Epithelial cell of prostate (primary cell): ENCODE data around the gene MTR.
A peak's percentile ranks its signal among the peaks of the same experiment; 100 is the strongest.

Experiments used
- DNase-seq: peaks from one replicate; pipeline ENCODE4 v3.0.0-alpha.2; 2011; ENCODE audit warnings: low read depth, low spot score
- H3K27ac ChIP-seq: fragments of 450-650 bp; 2 replicates; pipeline ENCODE4 v1.5.1; 2017; ENCODE audit warnings: mild to moderate bottlenecking

MTR gene

DNA sequence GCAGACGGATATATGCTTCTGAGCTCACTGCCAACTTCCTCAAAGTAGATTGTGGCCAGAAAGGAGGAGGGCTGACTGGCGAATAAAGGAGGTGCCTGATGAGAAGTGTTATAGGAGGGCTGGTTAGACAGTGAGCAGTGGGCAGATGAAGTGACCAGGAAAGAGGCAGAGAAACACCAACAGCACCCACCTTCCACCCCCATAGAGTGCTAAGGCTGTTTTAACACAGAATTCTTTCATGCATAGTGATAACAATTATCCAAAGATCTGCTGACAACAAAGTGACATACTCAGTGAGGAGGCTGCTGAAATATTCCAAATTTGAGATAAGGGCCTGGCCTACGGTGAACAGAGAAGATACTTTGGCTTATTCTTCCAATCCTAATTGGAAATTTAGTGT lies 21.2 kb upstream of the MTR start:
- no peak overlapping the region for H3K27ac ChIP-seq
- no peak for DNase-seq

DNA sequence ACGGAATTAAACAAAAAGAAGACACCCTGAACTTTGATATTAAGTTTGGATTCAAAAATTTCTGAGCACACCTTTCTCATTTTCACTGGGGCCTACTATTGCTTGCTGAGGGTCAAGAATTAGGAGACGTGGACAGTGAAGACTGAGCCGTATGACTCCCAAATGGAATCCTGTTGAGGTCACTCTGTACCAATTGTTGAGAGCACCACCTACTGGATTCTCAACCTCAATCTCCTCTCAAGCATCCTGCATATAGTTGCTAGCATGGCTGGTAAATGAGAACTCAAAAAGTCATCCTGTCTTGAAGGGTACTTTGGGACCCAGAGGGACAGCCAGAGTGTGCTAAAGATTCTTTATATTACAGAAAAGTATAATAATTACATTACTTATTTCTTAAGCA lies 20.2 kb upstream of the MTR start:
- DNase-seq: no peak

DNA sequence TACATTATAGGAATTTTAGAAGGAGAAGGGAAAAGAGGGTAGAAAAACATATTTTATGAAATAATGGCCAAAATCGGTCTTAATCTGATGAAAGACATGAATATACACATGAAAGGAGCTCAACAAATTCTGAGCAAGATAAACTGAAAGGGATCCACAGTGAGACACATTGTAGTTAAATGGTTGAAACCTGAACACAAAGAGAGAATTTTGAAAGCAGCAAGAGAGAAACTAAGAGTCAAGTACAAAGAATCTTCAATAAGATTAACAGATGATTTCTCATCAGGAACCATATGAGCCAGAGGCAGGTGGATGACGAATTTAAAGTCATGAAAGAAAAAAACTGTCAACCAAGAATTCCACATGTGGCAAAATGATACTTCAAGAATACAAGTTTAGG lies 15.8 kb upstream of the MTR start:
- no peak overlapping the region for H3K27ac ChIP-seq
- DNase-seq: no peak

More for the DNA sequence above, 20.2 kb upstream of the MTR start:
- no peak overlapping the region for H3K27ac ChIP-seq

DNA sequence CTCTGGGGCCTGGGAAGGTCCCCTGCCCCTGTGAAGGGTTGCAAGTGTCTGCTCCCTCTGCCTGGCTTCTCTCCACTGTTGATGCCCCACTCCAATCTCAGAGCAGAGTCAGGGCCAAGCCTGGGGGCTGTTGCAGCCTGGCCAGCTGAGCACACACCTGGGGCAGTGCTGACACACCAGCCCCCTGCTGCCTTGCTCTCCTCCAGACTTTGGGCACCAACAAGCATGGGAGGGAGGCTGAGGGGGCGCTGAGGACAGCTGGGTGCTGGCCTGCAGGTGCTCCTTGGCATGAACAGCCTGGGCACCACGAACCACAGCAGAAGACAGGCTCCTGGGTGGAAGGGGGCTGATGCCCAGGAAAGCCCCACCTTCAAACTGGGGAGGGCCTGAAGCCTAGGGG lies 9.6 kb upstream of the MTR start:
- no peak overlapping the region for H3K27ac ChIP-seq
- DNase-seq: no peak

DNA sequence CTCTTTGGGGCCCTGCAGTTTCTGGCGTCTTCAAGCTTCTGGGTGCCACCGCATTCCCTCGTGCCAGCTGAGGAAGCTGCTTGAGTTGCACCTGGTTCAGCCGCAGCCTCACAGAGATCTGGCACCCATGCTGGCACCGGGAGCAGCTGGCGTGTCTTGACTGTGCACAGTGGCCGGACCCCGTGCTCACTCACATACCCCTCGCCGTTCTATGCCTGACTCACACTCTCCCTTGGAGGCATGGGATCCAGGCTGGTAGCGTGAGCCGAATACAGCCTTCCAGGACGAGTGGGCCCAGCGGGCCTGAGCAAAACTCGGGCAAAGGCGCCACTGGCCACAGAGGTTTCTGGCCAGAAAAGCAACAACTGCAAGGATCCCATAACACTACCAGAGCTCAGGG lies 8.6 kb upstream of the MTR start:
- H3K27ac ChIP-seq: no peak overlapping the region
- no peak for DNase-seq

DNA sequence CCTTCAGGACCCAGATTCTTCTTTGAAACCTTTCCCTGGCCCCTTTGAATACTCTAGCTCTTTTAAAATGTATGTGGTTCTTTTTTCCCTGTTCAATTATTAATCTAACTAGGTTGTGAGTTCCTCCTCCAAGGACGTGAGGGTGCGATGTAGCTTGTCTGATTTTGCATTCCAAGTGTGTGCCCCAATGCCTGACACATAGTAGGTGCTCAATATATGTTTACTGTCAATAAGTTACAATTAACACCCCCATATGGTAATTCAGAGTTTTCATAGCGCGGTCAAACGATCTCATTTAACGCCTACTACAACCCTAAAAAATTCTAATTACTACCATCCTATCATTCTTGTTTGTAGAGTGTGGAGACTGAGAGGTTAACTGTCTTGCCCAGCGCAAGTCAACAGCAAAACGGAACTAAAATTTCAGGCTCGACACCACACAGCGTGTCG lies 482 bp upstream of the MTR start:
- no peak for DNase-seq
- H3K27ac ChIP-seq: peak overlapping the region; percentile 81

DNA sequence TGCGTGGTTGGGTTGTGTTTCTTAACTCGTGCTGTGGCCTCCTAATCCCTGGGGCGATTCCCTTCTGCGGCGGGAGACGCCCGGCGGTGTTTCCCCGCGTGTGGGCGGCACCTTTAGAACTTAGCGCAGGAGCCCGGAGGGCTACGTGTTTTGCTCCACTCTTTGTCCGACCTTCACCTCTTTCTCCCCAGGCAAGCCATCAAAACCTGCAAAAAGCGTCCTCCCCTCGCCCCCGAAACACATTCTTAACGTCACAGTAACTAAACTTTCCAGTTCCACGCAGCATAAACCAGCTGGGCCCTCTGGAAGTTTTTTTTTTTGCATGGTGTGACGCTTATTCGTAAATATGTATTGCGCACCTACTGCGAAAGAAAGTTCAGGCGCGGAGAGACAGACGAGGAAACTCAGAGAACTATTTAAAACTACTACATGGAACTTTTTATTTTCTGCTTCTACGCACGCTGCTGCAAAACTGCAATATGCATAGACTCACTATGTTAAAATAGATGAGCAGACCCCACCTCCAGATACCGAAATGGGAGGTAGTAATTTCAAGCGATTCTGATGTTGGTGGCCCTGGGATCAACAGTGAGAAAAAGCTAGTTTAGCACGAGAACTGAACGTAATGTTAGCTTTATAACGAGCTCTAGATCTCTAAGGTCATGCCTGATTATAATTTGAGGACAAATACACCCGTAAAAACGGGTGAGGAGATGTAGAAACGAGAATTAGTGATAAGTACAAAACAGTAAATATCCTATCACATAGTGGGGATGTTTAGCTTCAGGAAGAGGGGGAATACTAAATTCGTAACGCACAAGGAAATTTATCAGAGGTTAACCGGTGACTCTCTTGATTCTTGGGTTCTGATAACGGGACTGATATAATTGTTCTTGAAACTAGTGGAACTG lies 920 bp downstream of the MTR start:
- DNase-seq: no peak
- peak overlapping the region; percentile 81 for H3K27ac ChIP-seq

DNA sequence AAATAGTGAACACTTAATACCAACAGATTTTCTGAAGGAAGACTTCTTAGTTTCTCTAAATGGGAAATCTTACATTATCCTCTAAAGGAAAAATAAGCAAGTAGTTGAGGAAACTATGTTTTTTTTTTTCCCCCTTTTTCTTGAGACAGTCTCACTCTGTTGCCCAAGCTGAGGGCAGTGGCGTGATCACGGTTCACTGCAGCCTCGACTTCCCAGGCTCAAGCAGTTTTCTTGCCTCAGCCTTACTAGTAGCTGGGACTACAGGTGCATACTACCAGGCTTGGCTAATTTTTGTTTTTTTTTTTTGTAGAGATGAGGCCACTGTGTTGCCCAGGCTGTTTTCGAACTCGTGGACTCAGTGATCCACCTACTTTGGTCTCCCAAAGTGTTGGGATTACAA lies 3.9 kb downstream of the MTR start:
- DNase-seq: no peak
- H3K27ac ChIP-seq: no peak overlapping the region

DNA sequence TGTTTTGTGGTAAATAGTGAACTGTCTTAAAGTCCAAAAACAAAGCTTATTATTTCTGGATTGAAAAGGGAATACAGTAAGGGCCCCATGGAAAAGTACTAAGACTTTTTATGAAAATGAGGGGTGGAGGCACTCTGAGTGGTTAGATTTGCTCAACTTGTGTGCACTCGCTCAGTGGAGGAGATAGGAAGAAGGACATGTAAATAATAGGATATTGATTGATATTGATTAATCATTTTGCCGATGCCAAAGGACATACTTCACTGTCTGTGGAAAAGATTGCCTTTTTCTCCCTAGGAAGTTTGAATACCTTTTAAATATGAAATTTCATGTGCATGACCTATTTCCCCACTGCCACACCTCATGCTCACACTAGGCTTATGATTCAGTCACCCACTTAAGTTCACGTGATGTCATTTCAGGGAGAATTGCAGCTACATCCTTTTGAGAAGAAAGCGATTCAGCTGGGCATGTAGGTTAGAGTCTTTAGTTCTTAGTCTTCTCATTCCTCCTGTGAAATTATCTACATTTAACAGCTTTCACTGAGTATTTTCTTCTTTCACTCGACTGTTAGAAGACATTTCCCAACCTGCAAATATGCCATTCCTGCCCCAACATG lies 5.0 kb downstream of the MTR start:
- peak overlapping the region; percentile 69 for H3K27ac ChIP-seq
- no peak for DNase-seq

DNA sequence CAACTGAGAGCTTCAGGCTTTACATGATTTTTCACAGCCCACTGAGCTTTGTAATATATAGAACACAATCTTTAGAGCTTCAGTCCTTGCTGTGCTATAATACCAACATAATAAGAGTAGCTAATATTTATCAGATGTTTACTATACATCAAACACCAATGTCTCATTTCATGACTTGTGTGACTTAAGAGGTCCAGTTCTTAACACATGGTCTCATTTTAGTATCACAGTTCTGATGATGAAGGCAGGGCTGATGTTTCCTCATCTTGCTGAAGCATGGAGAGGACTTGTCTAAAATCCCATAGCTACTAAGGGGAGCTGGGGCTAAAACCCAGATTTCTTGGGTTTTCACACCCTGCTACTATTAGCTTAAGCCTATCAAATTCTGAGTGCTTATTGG lies 5.5 kb downstream of the MTR start:
- peak overlapping the region; percentile 69 for H3K27ac ChIP-seq
- DNase-seq: no peak

DNA sequence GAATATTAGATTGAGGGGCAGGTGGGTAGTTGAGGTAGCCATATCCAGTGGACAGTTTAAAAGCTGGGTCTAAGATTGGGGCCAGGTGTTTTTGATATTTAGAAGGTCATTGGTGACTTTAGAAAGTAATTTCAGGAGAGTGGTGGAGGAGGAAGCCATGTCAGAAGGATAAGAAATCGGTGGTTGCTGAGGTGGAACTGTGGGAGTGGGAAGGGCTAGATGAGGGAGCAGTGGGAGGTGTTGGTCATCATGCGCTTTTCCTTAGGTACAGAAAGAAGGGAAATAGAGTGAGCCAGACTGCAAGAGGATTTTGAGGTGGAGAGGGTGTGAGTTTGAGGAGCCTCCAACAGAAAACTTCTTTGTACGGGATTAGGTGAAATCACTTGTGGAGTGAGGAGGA lies 7.2 kb downstream of the MTR start:
- DNase-seq: no peak
- no peak overlapping the region for H3K27ac ChIP-seq

DNA sequence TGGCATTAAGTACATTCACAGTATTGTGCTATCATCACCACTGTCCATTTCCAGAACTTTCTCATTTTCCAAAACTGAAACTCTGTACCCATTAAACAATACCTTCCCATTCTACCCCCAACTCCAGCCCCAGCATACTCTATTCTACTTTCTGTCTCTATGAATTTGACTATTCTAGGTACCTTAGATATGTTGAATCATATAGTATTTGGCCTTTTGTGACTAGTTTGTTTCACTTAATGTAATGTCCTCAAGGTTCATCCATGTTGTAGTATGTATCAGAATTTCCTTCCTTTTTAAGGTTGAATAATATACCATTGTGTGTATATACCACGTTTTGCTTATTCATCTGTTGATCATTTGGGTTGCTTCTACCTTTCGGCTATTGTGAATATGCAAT lies 11.5 kb downstream of the MTR start:
- no peak for DNase-seq
- H3K27ac ChIP-seq: no peak overlapping the region

DNA sequence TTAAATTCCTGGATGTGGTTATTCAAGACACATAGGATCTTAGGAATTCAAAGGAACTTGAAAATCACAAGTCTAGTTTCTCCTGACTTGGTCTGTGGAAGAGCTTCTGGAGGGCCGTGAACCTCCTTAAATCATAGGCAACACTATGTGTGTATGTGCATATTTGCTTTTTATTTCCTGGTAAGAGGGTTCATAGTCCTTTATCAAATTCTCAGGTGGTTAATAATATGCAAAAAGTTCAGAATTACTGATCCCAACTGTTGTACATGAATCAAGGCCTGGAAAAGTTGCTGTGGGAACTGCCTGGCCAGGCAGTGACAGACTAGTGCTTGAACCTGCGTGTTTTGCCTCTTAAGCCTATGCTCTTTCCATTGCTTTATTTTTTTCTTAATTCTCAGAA lies 12.9 kb downstream of the MTR start:
- H3K27ac ChIP-seq: no peak overlapping the region
- no peak for DNase-seq

DNA sequence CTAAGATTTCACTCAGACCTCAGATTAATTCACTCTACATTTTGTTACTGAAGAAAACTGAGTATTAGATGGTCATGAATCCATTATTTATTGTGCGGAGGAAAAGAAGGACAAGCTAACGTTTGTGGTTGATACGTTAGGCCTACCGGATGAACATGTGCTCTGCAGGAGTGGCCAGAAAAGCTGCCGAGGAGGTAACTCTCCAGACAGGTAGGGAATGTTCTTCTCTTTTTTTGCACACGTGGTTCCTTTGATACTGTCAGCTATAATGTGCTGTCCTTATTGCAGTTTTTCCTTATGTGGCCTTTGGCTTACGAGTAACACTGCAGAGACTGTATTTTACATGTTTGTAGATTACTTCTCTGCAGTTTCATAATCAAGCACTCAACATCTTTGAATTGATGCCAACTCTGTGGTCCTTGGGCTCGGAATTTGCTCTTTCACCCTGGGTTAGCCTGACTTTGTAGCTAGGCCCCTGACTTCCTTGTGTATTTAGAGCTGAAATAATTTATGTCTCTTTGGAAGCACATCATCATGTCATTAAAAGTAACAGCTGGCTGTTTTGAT lies 13.6 kb downstream of the MTR start:
- H3K27ac ChIP-seq: no peak overlapping the region
- DNase-seq: no peak

DNA sequence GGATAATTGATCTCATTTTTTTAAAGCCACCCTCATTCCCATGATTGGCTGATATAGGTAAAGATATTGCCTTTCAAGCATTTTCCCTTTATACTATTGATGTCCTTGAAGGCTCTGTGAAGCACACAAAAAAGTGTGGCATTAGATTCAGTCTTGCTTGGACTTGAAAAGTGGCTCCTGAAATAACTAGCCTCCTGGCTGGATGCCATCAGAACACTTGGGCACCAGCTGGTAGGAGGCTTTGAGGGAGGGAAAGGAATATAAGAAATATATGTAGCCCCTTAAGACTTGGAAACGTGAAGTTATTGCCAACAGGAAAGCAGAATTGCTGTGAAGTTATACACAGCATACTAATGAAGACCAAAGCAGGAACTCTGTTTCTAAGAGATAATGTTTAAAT lies 14.1 kb downstream of the MTR start:
- no peak for DNase-seq

DNA sequence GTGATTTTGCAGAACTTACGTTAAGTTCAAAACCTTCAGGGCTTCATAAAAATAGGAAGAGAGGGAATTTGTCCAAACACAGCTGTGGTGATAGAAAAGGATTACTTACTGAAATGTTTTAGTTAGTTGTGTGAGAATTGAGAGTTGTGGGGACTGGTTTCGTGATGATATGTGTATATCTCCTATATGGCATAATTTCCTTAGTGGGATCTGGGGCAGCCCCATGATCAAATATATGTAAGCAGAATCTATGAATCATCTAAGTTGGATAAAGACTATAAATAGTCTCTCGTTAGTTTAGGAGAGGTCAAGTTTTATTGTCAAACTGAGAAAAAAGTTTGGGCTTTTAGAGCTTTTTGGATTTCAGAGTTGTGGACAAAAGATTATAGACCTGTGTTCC lies 14.9 kb downstream of the MTR start:
- no peak overlapping the region for H3K27ac ChIP-seq
- no peak for DNase-seq

More for the DNA sequence above, 14.1 kb downstream of the MTR start:
- H3K27ac ChIP-seq: no peak overlapping the region

DNA sequence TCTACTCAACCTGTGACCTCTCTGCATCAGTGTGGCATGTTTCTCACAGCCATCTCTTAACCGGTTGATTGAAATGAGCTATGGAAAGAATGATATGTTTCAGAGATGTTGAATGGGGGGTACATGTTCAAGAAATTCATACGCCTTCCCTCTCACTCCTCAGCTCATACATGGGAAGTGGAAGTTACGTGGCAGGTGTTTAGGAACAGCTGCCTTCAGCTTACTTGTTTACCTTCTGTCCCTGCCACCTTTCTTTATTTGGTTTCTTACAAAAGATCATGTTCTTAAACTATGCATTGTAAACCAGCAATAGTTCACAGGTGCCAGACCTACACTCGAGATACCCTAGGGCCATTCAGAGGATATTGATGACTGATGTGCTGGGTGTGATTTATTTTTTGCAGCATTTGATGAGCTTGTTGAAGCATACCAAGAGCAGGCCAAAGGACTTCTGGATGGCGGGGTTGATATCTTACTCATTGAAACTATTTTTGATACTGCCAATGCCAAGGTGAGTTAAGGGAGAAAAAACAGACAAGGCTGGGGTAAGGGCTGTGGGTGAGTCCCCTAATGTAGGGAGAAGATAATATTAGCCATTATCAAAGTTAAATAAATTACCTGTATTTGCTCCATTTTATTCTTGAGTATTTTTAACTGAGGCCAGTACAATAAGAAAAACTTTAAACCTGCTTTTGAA lies 17.4 kb downstream of the MTR start:
- H3K27ac ChIP-seq: no peak overlapping the region
- no peak for DNase-seq

DNA sequence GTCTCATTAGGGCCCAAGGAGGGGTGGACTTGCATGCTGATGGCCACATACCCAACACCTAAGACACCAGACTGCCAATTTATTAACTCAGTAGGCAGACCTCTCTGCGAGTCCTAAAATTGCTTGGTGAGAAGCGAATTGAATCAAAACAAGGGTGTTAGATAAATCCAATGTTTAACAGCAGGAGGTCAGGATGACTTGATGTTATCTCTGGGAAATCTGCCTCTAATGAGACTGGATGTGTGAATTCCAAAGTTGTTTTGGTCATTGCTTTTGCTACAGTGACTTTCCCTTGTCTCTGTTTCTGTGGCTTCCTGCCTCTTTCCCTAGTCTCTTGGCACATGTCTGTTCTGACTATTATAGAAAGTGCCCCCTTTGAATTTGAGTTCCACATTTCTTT lies 20.8 kb downstream of the MTR start:
- DNase-seq: no peak
- H3K27ac ChIP-seq: no peak overlapping the region

DNA sequence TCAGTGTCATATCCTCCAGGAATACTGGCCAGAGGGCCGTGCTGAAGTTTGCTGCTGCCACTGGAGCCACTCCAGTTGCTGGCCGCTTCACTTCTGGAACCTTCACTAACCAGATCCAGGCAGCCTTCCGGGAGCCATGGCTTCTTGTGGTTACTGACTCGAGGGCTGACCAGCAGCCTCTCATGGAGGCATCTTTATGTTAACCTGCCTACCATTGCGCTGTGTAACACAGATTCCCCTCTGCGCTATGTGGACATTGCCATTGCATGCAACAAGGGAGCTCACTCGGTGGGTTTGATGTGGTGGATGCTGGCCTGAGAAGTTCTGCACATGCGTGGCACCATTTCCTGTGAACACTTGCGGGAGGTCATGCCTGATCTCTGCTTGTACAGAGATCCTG lies 24.8 kb downstream of the MTR start:
- H3K27ac ChIP-seq: no peak overlapping the region
- no peak for DNase-seq

DNA sequence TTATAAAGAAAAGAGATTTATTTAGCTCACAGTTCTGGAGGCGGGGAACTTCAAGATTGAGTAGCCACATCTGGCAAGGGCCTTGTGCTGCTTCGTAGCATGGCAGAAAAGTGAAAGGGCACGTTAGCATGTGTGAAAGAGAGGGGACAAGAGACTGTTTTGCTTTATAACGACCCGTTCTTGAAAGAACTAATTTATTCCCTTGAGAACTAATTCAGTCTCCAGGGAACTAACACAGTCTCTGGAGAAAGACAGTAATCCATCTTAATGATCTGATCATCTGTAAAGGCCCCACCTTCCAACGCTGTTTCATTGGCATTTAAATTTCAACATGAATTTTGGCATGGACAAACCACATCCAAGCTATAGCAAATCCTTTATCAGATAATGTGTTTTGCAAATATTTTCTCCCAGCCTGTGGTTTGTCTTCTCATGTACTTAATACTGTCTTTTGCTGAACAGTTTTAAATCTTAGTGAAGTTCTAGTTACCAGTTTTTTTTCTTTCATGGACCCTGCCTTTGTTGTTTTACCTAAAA lies 26.1 kb downstream of the MTR start:
- no peak for DNase-seq

DNA sequence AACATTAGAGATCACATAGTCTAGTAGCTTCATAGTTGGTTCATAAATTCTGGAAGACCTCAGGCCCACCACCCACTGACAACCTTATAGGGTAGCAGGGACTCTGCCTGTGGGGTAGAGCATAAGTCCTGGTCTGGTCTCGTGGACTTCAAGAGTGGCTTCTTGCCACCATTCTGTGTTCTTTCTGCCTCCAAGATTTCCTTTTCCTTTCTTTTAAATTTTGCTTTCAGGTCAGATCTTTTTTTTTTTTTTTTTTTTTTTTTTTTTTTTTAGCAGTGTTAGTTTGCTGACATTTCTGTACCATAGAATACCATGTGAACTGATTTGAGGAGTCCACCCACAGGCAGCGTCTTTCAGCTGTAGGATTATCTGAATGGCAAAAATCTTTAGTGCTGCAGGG lies 28.5 kb downstream of the MTR start:
- no peak overlapping the region for H3K27ac ChIP-seq
- DNase-seq: no peak

More for the DNA sequence above, 26.1 kb downstream of the MTR start:
- H3K27ac ChIP-seq: no peak overlapping the region
